Prostate gland (tissue), 2 donors: ENCODE measurements around the gene PURA.

Experiments used
- CTCF ChIP-seq, 4 experiments: fragments of 200-600 bp in 2 of 4; fragments of 450-650 bp in 2 of 4; sonication (generic) in 2 of 4; IDR thresholded peaks; 1 replicate in 3 of 4; 2 replicates in 1 of 4; pipeline ENCODE4 v1.5.1; 2016 to 2019; ENCODE audit warnings: antibody characterized with exemption in 4 of 4, mild to moderate bottlenecking in 2 of 4, moderate library complexity in 2 of 4
- POLR2A ChIP-seq: fragments of 450-650 bp; IDR thresholded peaks from one replicate; pipeline ENCODE4 v1.6.1; 2016; ENCODE audit warnings: antibody characterized with exemption, mild to moderate bottlenecking
- POLR2AphosphoS5 ChIP-seq: sonication (generic); formaldehyde crosslinking; IDR thresholded peaks from one replicate; pipeline ENCODE4 v1.6.1; 2017; ENCODE audit warnings: antibody characterized with exemption

GRCh38 chr5:140130949-140131733 is 17.2 kb downstream of the PURA start:
- TF ChIP-seq POLR2A, result no peak
- TF ChIP-seq CTCF (IDR thresholded peaks at IDR 0.05), result no peak
- no peak for TF ChIP-seq POLR2AphosphoS5
